GM12891 (cell line): Measurements from ENCODE around the gene FYB2.

Source experiments
- PAX5 ChIP-seq: IDR thresholded peaks from 2 replicates; pipeline ENCODE4 v1.6.1; 2011; ENCODE audit warnings: low read length, moderate library complexity, mild to moderate bottlenecking; ENCODE audit not compliant: insufficient read depth, severe bottlenecking
- POLR2A ChIP-seq: IDR thresholded peaks from 2 replicates; pipeline ENCODE4 v1.6.1; 2011; ENCODE audit warnings: low read depth, low read length, control low read depth
- POLR2AphosphoS5 ChIP-seq: IDR thresholded peaks from 2 replicates; pipeline ENCODE4 v1.6.1; 2011; ENCODE audit warnings: low read depth, low read length, control low read depth
- POU2F2 ChIP-seq: IDR thresholded peaks from 2 replicates; pipeline ENCODE4 v1.6.1; 2011; ENCODE audit warnings: low read depth, mild to moderate bottlenecking, control low read depth, low read length, moderate library complexity
- SPI1 ChIP-seq: IDR thresholded peaks from 2 replicates; pipeline ENCODE4 v1.6.1; 2011; ENCODE audit warnings: low read depth, low read length, control low read depth
- TAF1 ChIP-seq: IDR thresholded peaks from 2 replicates; pipeline ENCODE4 v1.6.1; 2011; ENCODE audit warnings: low read depth, low read length, control low read depth

DNA sequence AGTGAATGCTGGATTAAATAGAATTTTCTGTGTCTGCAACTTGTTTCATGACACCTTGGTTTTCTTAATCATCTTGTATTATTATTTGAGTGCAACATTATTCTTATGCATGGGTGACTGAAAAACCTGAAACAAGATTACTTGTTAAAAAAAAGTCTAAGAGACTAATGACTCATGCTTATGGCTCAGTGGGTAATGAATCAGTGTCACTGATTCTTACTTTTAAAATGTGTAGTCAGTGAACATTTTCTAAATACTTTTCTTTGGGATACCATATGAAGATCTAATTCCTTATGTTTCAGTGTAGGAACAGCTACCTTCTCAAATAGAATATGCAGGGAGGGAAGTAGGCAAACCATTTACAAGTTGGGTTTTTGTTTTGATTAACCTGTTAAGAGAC lies 108.6 kb downstream of the FYB2 start:
- TF ChIP-seq POLR2A (no peak), TAF1 (no peak), POLR2AphosphoS5 (no peak), SPI1 (no peak), PAX5 (no peak), POU2F2 (no peak)
